Astrocyte (in vitro differentiated cells and primary cell): ENCODE results near the gene UGT1A4. TPM values are rescaled to one million over a fixed set of nuclear protein-coding genes. Genes with fewer than 3 reads are reported as not detected.
A peak's percentile ranks its signal among the peaks of the same experiment; 100 is the strongest.
"Not testable (repeated sequence)": the region's sequence is repeated elsewhere in the genome, so short reads cannot be mapped to it uniquely, and the experiment has no call there.

Experiments
- DNase-seq: peaks from one replicate; pipeline ENCODE4 v3.0.0-alpha.2; 2010; ENCODE audit warnings: low read depth
- FAIRE-seq: peaks from 2 replicates; lab custom pipeline; 2011; peaks lifted over from hg19 to GRCh38; lab: Jason Lieb, UNC
- H2AFZ ChIP-seq: 2 replicates; pipeline ENCODE4 v1.6.0; 2012; ENCODE audit warnings: low read depth, low read length, inconsistent platforms
- H3K27ac ChIP-seq: 2 replicates; pipeline ENCODE4 v1.5.1; 2011; ENCODE audit warnings: low read depth, low read length, inconsistent platforms
- H3K27me3 ChIP-seq: 2 replicates; pipeline ENCODE4 v1.6.0; 2011; ENCODE audit warnings: low read length, inconsistent platforms; ENCODE audit not compliant: insufficient read depth
- H3K36me3 ChIP-seq: 2 replicates; pipeline ENCODE4 v1.5.1; 2011; ENCODE audit warnings: low read length, inconsistent platforms; ENCODE audit not compliant: insufficient read depth
- H3K4me1 ChIP-seq: 2 replicates; pipeline ENCODE4 v1.5.1; 2011; ENCODE audit warnings: low read length, inconsistent platforms; ENCODE audit not compliant: insufficient read depth
- H3K4me2 ChIP-seq: 2 replicates; pipeline ENCODE4 v1.6.0; 2012; ENCODE audit warnings: low read length, inconsistent platforms
- H3K4me3 ChIP-seq: 2 replicates; pipeline ENCODE4 v1.5.1; 2011; ENCODE audit warnings: low read depth, mild to moderate bottlenecking, low read length, inconsistent platforms; ENCODE audit not compliant: insufficient read depth
- H3K79me2 ChIP-seq: 2 replicates; pipeline ENCODE4 v1.6.0; 2012; ENCODE audit warnings: mild to moderate bottlenecking, low read length, inconsistent platforms; ENCODE audit not compliant: insufficient read depth
- H3K9ac ChIP-seq: 2 replicates; pipeline ENCODE4 v1.6.0; 2012; ENCODE audit warnings: mild to moderate bottlenecking, low read length, inconsistent platforms
- H3K9me3 ChIP-seq: 2 replicates; pipeline ENCODE4 v1.5.1; 2012; ENCODE audit warnings: low read depth, mild to moderate bottlenecking, low read length, inconsistent platforms; ENCODE audit not compliant: insufficient read depth
- H4K20me1 ChIP-seq: 2 replicates; pipeline ENCODE4 v1.6.0; 2012; ENCODE audit warnings: low read length, inconsistent platforms; ENCODE audit not compliant: insufficient read depth
- H3K27ac Mint-ChIP-seq: one replicate; pipeline ENCODE4 v1.8.0; 2021; ENCODE audit warnings: mild to moderate bottlenecking, mixed read lengths; ENCODE audit not compliant: unreplicated experiment
- H3K27me3 Mint-ChIP-seq: one replicate; pipeline ENCODE4 v1.8.0; 2021; ENCODE audit warnings: low read depth, mixed read lengths; ENCODE audit not compliant: unreplicated experiment
- H3K36me3 Mint-ChIP-seq: one replicate; pipeline ENCODE4 v1.8.0; 2021; ENCODE audit warnings: low read depth, mixed read lengths; ENCODE audit not compliant: unreplicated experiment
- H3K4me1 Mint-ChIP-seq: one replicate; pipeline ENCODE4 v1.8.0; 2021; ENCODE audit warnings: low read depth, mixed read lengths; ENCODE audit not compliant: unreplicated experiment
- H3K4me3 Mint-ChIP-seq: one replicate; pipeline ENCODE4 v1.8.0; 2021; ENCODE audit warnings: mild to moderate bottlenecking, moderate library complexity, mixed read lengths; ENCODE audit not compliant: unreplicated experiment
- H3K9me3 Mint-ChIP-seq: one replicate; pipeline ENCODE4 v1.8.0; 2021; ENCODE audit warnings: mild to moderate bottlenecking, mixed read lengths; ENCODE audit not compliant: unreplicated experiment
- CTCF ChIP-seq: IDR thresholded peaks from 2 replicates; pipeline ENCODE4 v1.5.1; 2011; ENCODE audit warnings: low read depth, mild to moderate bottlenecking, inconsistent platforms, low read length, moderate library complexity; ENCODE audit not compliant: insufficient read depth
- EZH2 ChIP-seq: IDR thresholded peaks from 2 replicates; pipeline ENCODE4 v1.6.1; 2012; ENCODE audit warnings: mild to moderate bottlenecking, low read length, inconsistent platforms; ENCODE audit not compliant: insufficient read depth
- total RNA-seq: library from RNA; stranded (reverse); gene quantifications from 2 replicates; pipeline ENCODE4 v1.2.1, GENCODE V29; 2021

UGT1A4 gene
- total RNA-seq, 1 donor from 2014 or later: not detected

GRCh38 chr2:233746475-233747282 is 28.1 kb downstream of the UGT1A4 start:
- peaks cover 26% of the 10 kb centered on the region for H3K27me3 Mint-ChIP-seq
- Histone ChIP-seq H3K4me3 (no peak overlapping the region), H3K36me3 (no peaks in the 10 kb centered on the region), H3K4me1 (no peaks in the 10 kb centered on the region), H3K27ac (no peak overlapping the region), H3K79me2 (no peaks in the 10 kb centered on the region), H3K4me2 (no peak overlapping the region), H3K9ac (no peak overlapping the region), H3K9me3 (no peaks in the 10 kb centered on the region), H3K27me3 (no peaks in the 10 kb centered on the region), H4K20me1 (no peaks in the 10 kb centered on the region), H2AFZ (no peak overlapping the region)
- FAIRE-seq (no peak), DNase-seq (peak; percentile 77)
- no peak overlapping the region for H3K27ac Mint-ChIP-seq
- H3K4me3 Mint-ChIP-seq: no peak overlapping the region
- H3K9me3 Mint-ChIP-seq: peaks cover 17% of the 10 kb centered on the region
- no peaks in the 10 kb centered on the region for H3K4me1 Mint-ChIP-seq
- TF ChIP-seq CTCF (no peak), EZH2 (no peak)
- no peaks in the 10 kb centered on the region for H3K36me3 Mint-ChIP-seq

GRCh38 chr2:233747283-233747544 is 28.7 kb downstream of the UGT1A4 start:
- Histone ChIP-seq H4K20me1 (no peaks in the 10 kb centered on the region), H3K27ac (no peak overlapping the region), H3K9ac (no peak overlapping the region), H3K36me3 (no peaks in the 10 kb centered on the region), H3K4me1 (no peaks in the 10 kb centered on the region), H3K27me3 (no peaks in the 10 kb centered on the region), H3K79me2 (no peaks in the 10 kb centered on the region), H3K9me3 (no peaks in the 10 kb centered on the region), H2AFZ (no peak overlapping the region), H3K4me2 (no peak overlapping the region), H3K4me3 (no peak overlapping the region)
- Mint-ChIP-seq H3K27ac (no peak overlapping the region), H3K9me3 (peaks cover 19% of the 10 kb centered on the region), H3K36me3 (no peaks in the 10 kb centered on the region), H3K4me3 (no peak overlapping the region), H3K27me3 (peaks cover 21% of the 10 kb centered on the region), H3K4me1 (no peaks in the 10 kb centered on the region)
- FAIRE-seq: no peak
- DNase-seq: no peak
- TF ChIP-seq CTCF (no peak), EZH2 (no peak)

- H3K9ac ChIP-seq, H3K4me1 ChIP-seq, H3K27ac ChIP-seq, H3K4me3 Mint-ChIP-seq, H3K36me3 ChIP-seq, H3K79me2 ChIP-seq, H3K27me3 ChIP-seq, DNase-seq, H3K36me3 Mint-ChIP-seq, H3K4me2 ChIP-seq, H2AFZ ChIP-seq, FAIRE-seq, H3K27ac Mint-ChIP-seq, H4K20me1 ChIP-seq, H3K9me3 ChIP-seq, H3K4me1 Mint-ChIP-seq, H3K4me3 ChIP-seq: not testable (repeated sequence)
- peaks cover 16% of the 10 kb centered on the region for H3K27me3 Mint-ChIP-seq
- peaks cover 20% of the 10 kb centered on the region for H3K9me3 Mint-ChIP-seq
These were observed 32.2 kb downstream of the UGT1A4 start for GRCh38 chr2:233750689-233751088.

- FAIRE-seq: peak; percentile 55
- not testable (repeated sequence) for H3K36me3 Mint-ChIP-seq, H3K27me3 ChIP-seq, H3K36me3 ChIP-seq, H4K20me1 ChIP-seq, H3K27ac Mint-ChIP-seq, H2AFZ ChIP-seq, H3K4me3 ChIP-seq, H3K79me2 ChIP-seq, H3K4me1 Mint-ChIP-seq, H3K4me3 Mint-ChIP-seq, H3K9ac ChIP-seq, H3K9me3 ChIP-seq, H3K4me2 ChIP-seq, H3K27ac ChIP-seq, H3K4me1 ChIP-seq, DNase-seq
- Mint-ChIP-seq H3K9me3 (peaks cover 20% of the 10 kb centered on the region), H3K27me3 (peaks cover 14% of the 10 kb centered on the region)
These were observed 32.9 kb downstream of the UGT1A4 start for GRCh38 chr2:233751212-233752009.
